ENCODE data around the gene COL1A2.

The COL1A2 gene

DNA sequence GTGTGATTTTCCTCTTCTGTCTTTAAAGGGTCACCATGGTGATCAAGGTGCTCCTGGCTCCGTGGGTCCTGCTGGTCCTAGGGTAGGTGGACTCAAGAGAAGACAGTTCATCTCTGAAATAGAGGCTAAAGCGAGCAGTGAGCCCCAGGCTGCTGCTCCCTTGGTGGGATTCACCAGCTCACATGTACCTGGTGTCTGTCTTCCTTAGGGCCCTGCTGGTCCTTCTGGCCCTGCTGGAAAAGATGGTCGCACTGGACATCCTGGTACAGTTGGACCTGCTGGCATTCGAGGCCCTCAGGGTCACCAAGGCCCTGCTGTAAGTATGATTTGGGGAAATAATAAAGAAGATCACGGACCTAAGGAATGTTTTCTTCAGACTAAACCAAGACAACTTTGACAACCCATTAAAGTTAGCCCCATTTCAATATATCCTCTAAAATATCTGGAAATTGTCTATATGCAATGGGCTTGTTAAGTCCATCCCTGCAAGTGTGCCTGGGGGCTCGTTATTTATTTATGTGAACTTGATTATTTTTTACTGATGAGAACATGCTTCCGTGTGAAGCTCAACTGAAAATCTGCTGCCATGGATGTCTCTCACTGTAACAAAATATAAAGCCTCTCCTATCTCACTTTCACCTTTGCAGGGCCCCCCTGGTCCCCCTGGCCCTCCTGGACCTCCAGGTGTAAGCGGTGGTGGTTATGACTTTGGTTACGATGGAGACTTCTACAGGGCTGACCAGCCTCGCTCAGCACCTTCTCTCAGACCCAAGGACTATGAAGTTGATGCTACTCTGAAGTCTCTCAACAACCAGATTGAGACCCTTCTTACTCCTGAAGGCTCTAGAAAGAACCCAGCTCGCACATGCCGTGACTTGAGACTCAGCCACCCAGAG, 32.5 kb downstream of the COL1A2 start:
- TF ChIP-seq ZNF274 (IDR thresholded peaks at IDR 0.05; ENCODE audit: low read depth, low read length) = no peak

GRCh38 chr7:94429153-94429552, 34.5 kb downstream of the COL1A2 start:
- TF ChIP-seq ZNF274 (IDR thresholded peaks at IDR 0.05; ENCODE audit: low read depth, low read length) = no peak
- H3K4me3 ChIP-seq (ENCODE audit: low read length) = no peak overlapping the region

More for the DNA sequence above, 32.5 kb downstream of the COL1A2 start:
- H3K4me3 ChIP-seq (ENCODE audit: low read length) = no peak overlapping the region

GRCh38 chr7:94431176-94431575, 36.5 kb downstream of the COL1A2 start:
- H3K4me3 ChIP-seq (ENCODE audit: low read length) = no peak overlapping the region
- TF ChIP-seq ZNF274 (IDR thresholded peaks at IDR 0.05; ENCODE audit: low read depth, low read length) = no peak

GRCh38 chr7:94431619-94432280, 37.1 kb downstream of the COL1A2 start:
- no peak for TF ChIP-seq ZNF274 (IDR thresholded peaks at IDR 0.05; ENCODE audit: low read depth, low read length)
- H3K4me3 ChIP-seq (ENCODE audit: low read length) = no peak overlapping the region

DNA sequence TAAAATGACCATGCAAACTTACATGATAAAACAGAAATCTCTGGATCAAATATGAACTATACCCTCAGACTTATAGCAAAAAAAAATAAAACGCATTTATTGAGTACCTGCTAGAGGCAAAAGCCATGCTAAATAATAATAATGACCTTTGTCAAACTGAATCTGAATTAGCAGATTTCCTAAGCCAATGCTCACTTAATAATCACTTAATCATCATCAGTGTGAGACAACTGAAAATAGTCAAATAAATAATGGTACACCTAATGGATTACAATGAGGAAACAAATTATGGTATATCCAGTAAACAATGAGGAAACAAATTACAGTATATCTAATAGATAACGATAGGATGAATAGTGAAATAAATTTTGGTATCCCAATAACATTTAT, 37.6 kb downstream of the COL1A2 start:
- no peak overlapping the region for H3K4me3 ChIP-seq (ENCODE audit: low read length)
- no peak for TF ChIP-seq ZNF274 (IDR thresholded peaks at IDR 0.05; ENCODE audit: low read depth, low read length)

DNA sequence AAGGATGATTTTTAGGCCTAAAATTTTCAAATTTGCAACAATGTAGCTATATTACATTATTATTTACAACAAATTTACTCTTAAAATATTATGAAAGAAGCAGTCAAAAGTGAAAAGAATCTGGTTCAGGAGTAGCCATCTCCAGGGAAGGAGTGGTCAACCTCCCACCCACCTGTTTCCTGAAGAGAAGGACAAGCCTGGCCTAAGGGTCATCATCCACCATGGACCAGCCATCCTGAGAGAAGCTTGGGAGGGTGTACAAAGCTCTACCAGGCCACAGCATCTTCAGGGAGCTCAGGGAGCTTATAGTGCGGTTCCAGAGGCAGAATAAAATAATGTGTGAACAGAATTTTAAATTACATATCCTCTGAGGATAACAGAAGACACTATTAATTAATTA, 38.1 kb downstream of the COL1A2 start:
- no peak overlapping the region for H3K4me3 ChIP-seq (ENCODE audit: low read length)
- no peak for TF ChIP-seq ZNF274 (IDR thresholded peaks at IDR 0.05; ENCODE audit: low read depth, low read length)

GRCh38 chr7:94433224-94433623, 38.5 kb downstream of the COL1A2 start:
- no peak overlapping the region for H3K4me3 ChIP-seq (ENCODE audit: low read length)
- no peak for TF ChIP-seq ZNF274 (IDR thresholded peaks at IDR 0.05; ENCODE audit: low read depth, low read length)

DNA sequence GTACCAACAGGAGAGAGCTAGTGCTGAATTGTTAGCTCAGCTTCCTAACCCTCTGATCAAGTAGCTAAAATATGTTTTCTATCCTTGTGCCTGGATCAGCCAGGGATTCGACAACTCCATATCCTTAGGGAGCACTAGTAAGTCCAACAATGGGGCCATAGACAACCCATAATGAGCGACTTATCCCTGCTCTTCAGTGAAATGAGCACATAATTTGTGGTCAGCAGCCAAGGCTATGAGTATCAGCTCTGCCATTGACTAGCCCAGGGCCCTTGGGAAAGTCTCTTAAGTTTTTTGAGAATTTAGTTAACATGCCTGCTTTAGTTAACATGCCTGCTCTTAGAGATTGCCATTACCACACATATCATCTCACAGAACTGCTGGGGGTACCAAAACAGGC, 39.3 kb downstream of the COL1A2 start:
- no peak for TF ChIP-seq ZNF274 (IDR thresholded peaks at IDR 0.05; ENCODE audit: low read depth, low read length)
- H3K4me3 ChIP-seq (ENCODE audit: low read length) = no peak overlapping the region

DNA sequence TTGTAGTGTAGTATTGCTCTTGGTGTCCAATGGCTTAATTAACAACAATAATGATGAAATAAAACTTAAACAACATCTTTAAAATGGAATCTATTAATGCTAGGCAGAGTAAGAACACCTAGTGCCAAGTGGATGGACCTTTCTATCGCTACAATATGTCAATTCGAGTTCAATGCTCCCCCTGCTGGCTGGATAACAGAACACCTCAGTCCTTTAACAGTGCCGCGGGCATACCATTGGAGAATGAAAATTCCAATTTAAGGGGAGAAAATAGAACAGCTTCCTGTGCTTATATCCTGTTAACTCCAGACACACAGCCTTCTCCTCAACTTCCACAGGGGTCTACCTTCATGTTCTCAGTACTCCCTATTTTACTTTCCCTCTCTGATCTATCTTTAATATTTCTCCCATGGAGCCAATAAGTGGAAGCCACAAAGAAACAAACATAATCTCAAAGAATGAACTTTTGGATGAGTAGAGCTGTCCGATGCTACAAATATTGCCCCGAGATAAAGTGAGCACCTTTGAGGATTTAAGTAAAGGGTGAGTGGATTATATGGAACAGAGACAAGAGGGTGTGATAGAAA, 41.4 kb downstream of the COL1A2 start:
- TF ChIP-seq ZNF274 (IDR thresholded peaks at IDR 0.05; ENCODE audit: low read depth, low read length) = no peak
- no peak overlapping the region for H3K4me3 ChIP-seq (ENCODE audit: low read length)

DNA sequence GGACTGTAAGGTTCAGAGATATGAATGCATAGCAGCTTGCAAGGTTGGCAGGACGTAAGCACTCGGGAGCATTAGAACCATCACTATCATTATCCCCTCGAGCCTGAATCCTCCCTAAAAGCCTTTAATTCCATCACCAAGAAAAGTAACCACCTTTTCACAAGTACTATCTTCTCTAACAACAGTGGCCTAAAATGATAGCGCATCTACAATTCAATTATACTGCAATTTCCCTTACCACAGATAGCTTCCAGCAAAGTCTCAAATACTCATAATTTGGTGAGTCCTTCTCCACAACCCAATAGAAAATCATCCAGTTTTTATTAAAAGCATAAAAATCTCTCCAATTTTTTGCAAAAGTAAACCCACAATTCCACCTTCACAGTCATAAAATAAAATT, 42.0 kb downstream of the COL1A2 start:
- H3K4me3 ChIP-seq (ENCODE audit: low read length) = no peak overlapping the region
- TF ChIP-seq ZNF274 (IDR thresholded peaks at IDR 0.05; ENCODE audit: low read depth, low read length) = no peak

GRCh38 chr7:94439893-94440381, 45.2 kb downstream of the COL1A2 start:
- no peak for TF ChIP-seq ZNF274 (IDR thresholded peaks at IDR 0.05; ENCODE audit: low read depth, low read length)

GRCh38 chr7:94440451-94441039, 45.9 kb downstream of the COL1A2 start:
- TF ChIP-seq ZNF274 (IDR thresholded peaks at IDR 0.05; ENCODE audit: low read depth, low read length) = no peak
- H3K4me3 ChIP-seq (ENCODE audit: low read length) = no peak overlapping the region

More at GRCh38 chr7:94439893-94440381, 45.2 kb downstream of the COL1A2 start:
- H3K4me3 ChIP-seq (ENCODE audit: low read length) = no peak overlapping the region

DNA sequence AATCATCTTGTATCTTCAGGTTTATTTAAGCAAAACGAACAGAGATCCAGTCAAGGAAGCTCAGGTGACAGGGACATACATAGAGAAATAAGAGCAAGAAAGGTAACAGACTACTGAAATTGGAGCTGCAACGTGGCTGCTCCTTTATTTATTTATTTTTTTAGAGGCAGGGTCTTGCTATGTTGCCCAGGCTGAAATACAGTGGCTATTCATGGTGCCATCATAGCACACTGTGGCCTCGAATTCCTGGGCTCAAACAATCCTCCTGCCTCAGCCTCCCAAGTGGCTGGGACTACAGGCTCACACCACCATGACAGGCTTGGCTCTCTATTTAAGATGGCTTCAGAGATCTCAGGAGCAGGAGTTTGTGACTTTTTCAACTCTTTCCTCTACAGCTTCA, 46.4 kb downstream of the COL1A2 start:
- no peak for TF ChIP-seq ZNF274 (IDR thresholded peaks at IDR 0.05; ENCODE audit: low read depth, low read length)
- no peak overlapping the region for H3K4me3 ChIP-seq (ENCODE audit: low read length)

DNA sequence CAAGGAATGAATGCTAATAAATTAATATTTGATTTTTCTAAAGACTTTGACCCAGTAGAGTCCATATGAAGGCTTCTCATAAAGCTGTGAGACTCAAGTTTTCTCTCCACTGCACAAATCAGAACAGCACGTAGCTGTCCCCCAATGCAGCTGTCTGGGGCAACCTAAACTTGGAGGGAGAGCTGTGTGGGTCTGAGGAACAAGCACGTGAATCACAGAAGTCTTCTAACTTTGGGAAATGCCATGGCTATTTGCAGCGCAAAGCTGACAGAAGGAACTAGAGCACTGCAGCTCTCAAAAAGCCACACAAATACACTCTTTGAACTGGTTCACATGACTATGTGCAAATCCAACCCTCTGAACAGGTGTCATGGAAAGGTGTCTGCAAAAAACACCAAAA, 47.9 kb downstream of the COL1A2 start:
- no peak for TF ChIP-seq ZNF274 (IDR thresholded peaks at IDR 0.05; ENCODE audit: low read depth, low read length)
- H3K4me3 ChIP-seq (ENCODE audit: low read length) = no peak overlapping the region

All from GM08714 (cell line).